B cell (primary cell): ENCODE data around the gene TIMM21. TPM values are rescaled to one million over a fixed set of nuclear protein-coding genes. Genes with fewer than 3 reads are reported as not detected.

Experiments
- ATAC-seq: fragments of 200-7000 bp; cut with Tn5 transposase; one replicate; pipeline ENCODE4 v1.10.0; 2021; ENCODE audit warnings: low read depth, mild to moderate bottlenecking, moderate number of reproducible peaks, moderate library complexity
- CTCF ChIA-PET: fragments of 350-600 bp; sonication (Branson Sonifier 250); formaldehyde crosslinking; loops from one replicate; lab custom pipeline; 2021; ENCODE audit warnings: antibody characterized with exemption, inconsistent platforms; lab: Charles Lee
- POLR2A ChIA-PET: fragments of 350-600 bp; sonication (Branson Sonifier 250); formaldehyde crosslinking; loops from one replicate; lab custom pipeline; 2021; ENCODE audit warnings: antibody characterized with exemption; lab: Charles Lee
- DNase-seq: peaks from one replicate; pipeline ENCODE4 v3.0.0; 2013
- H2AFZ ChIP-seq: 2 replicates; pipeline ENCODE4 v1.6.1; 2012; ENCODE audit warnings: mild to moderate bottlenecking, low read depth, low read length; ENCODE audit not compliant: insufficient read depth, poor library complexity, severe bottlenecking
- H3K27ac ChIP-seq, 2 donors: 1 replicate in 1 of 2; 2 replicates in 1 of 2; pipeline ENCODE4 v1.5.1; 2012 to 2013; ENCODE audit warnings: low read length in 2 of 2, mild to moderate bottlenecking in 2 of 2, moderate library complexity in 1 of 2
- H3K27me3 ChIP-seq, 4 experiments: fragments of 200-600 bp in 1 of 4; sonication (generic) in 1 of 4; replicated peaks in 1 of 4; 1 replicate in 2 of 4; 2 replicates in 2 of 4; pipeline versions ENCODE4 v1.6.1 to v1.7.0; 2013 to 2016; ENCODE audit warnings: low read length in 3 of 4, mild to moderate bottlenecking in 2 of 4, mixed read lengths in 1 of 4, moderate library complexity in 1 of 4; ENCODE audit not compliant: insufficient read depth in 4 of 4, control insufficient read depth in 3 of 4; ENCODE audit errors: control extremely low read depth in 1 of 4
- H3K36me3 ChIP-seq, 2 experiments: replicated peaks in 1 of 2; 1 replicate in 1 of 2; 2 replicates in 1 of 2; pipeline versions ENCODE4 v1.6.1 to v1.7.1; 2013; ENCODE audit warnings: low read length in 1 of 2; ENCODE audit not compliant: insufficient read depth in 2 of 2, control insufficient read depth in 1 of 2; ENCODE audit errors: control extremely low read depth in 1 of 2, extremely low read depth in 1 of 2
- H3K4me1 ChIP-seq, 2 donors: fragments of 200-600 bp in 1 of 2; sonication (generic) in 1 of 2; 1 replicate in 1 of 2; 2 replicates in 1 of 2; pipeline versions ENCODE4 v1.5.1 to v1.6.1; 2013 to 2017; ENCODE audit warnings: low read length in 2 of 2; ENCODE audit not compliant: control insufficient read depth in 2 of 2, insufficient read depth in 2 of 2
- H3K4me2 ChIP-seq: replicated peaks from 2 replicates; pipeline ENCODE3; 2012; ENCODE audit warnings: mild to moderate bottlenecking, low read depth, low read length; ENCODE audit not compliant: poor library complexity, severe bottlenecking
- H3K4me3 ChIP-seq, 5 experiments: fragments of 200-600 bp in 1 of 5; sonication (generic) in 1 of 5; 1 replicate in 3 of 5; 2 replicates in 2 of 5; pipeline versions ENCODE4 v1.5.1 to v1.7.0; 2011 to 2016; ENCODE audit warnings: low read length in 4 of 5, mild to moderate bottlenecking in 4 of 5, low read depth in 2 of 5, control low read depth in 1 of 5, moderate library complexity in 1 of 5; ENCODE audit not compliant: insufficient read depth in 1 of 5; ENCODE audit errors: control extremely low read depth in 1 of 5, extremely low read depth in 1 of 5
- H3K79me2 ChIP-seq: fragments of 200-600 bp; sonication (generic); one replicate; pipeline ENCODE4 v1.6.0; 2016; ENCODE audit warnings: low read length; ENCODE audit not compliant: control insufficient read depth, insufficient read depth
- H3K9ac ChIP-seq: fragments of 200-600 bp; sonication (generic); 2 replicates; pipeline ENCODE4 v1.6.1; 2017; ENCODE audit warnings: mild to moderate bottlenecking, low read length, moderate library complexity
- H3K9me3 ChIP-seq, 3 donors: one replicate each; pipeline versions ENCODE4 v1.6.1 to v1.7.1; 2013; ENCODE audit warnings: low read length in 2 of 3; ENCODE audit not compliant: control insufficient read depth in 2 of 3, insufficient read depth in 1 of 3; ENCODE audit errors: control extremely low read depth in 1 of 3
- H4K20me1 ChIP-seq: 2 replicates; pipeline ENCODE4 v1.6.0; 2012; ENCODE audit warnings: mild to moderate bottlenecking, low read length; ENCODE audit not compliant: insufficient read depth, control insufficient read depth, poor library complexity, severe bottlenecking
- H3K27ac Mint-ChIP-seq: one replicate; pipeline ENCODE4 v1.8.0; 2021; ENCODE audit warnings: mixed read lengths
- H3K27me3 Mint-ChIP-seq: one replicate; pipeline ENCODE4 v1.8.0; 2021; ENCODE audit warnings: mixed read lengths
- H3K4me1 Mint-ChIP-seq: one replicate; pipeline ENCODE4 v1.8.0; 2021; ENCODE audit warnings: mixed read lengths
- H3K4me3 Mint-ChIP-seq: one replicate; pipeline ENCODE4 v1.8.0; 2021; ENCODE audit warnings: mixed read lengths
- H3K9me3 Mint-ChIP-seq: one replicate; pipeline ENCODE4 v1.8.0; 2022; ENCODE audit warnings: mixed read lengths; ENCODE audit not compliant: insufficient read depth
- EZH2 ChIP-seq: IDR thresholded peaks from 2 replicates; pipeline ENCODE4 v1.6.1; 2012; ENCODE audit warnings: borderline replicate concordance, low read depth, mild to moderate bottlenecking, moderate library complexity, low read length; ENCODE audit not compliant: insufficient read depth, poor library complexity, severe bottlenecking
- WGBS: methylation state at CpG from one replicate; pipeline ENCODE4 v1.1.5; 2013; ENCODE audit warnings: missing lambda C conversion rate; ENCODE audit not compliant: insufficient coverage; 5-methylcytosine and 5-hydroxymethylcytosine counted together
- intact Hi-C: fragments of 100-400 bp; cut with micrococcal nuclease; formaldehyde crosslinking; loops from one replicate; pipeline ENCODE4 v1.10.0; 2022
- polyA plus RNA-seq: library from polyadenylated mRNA; depleted of rRNA; stranded (reverse); fragments of >200 nt; gene quantifications from 2 replicates; pipeline ENCODE4 v1.2.3, GENCODE V29; 2012
- total RNA-seq, 2 donors: library from RNA; stranded (reverse); fragments of 120-200 nt in 1 of 2; gene quantifications; 1 replicate in 1 of 2; 2 replicates in 1 of 2; pipeline versions ENCODE4 v1.2.3 to v1.2.4, GENCODE V29; 2013 to 2022
- TF ChIP-seq, protein P1 (sequence below): fragments of 200-600 bp; IDR thresholded peaks from one replicate; pipeline ENCODE4 v1.8.0; 2022; ENCODE audit warnings: antibody characterized with exemption, mild to moderate bottlenecking

The TIMM21 gene
- total and polyA plus RNA-seq, 2 donors (not counting 1 experiment from before 2014, with no cell fraction given), result 22.9 to 25.0 TPM

GRCh38 chr18:74175658-74176057, 27.3 kb downstream of the TIMM21 start:
- H3K9ac ChIP-seq, result no peak overlapping the region
- CTCF ChIA-PET, result no interaction called here
- intact Hi-C loops, result no loop called here
- H3K4me1 Mint-ChIP-seq, result peaks cover 4% of the 10 kb centered on the region
- H3K79me2 ChIP-seq, result no peaks in the 10 kb centered on the region
- peaks cover 0 to 2% (median 0%) of the 10 kb centered on the region in 3 donors for H3K9me3 ChIP-seq
- peaks cover 0 to 6% (median 1%) of the 10 kb centered on the region in 4 experiments for H3K27me3 ChIP-seq
- DNase-seq, result no peak
- H2AFZ ChIP-seq, result no peak overlapping the region
- no peak overlapping the region for H3K4me3 Mint-ChIP-seq
- peaks cover 26% of the 10 kb centered on the region for H3K27me3 Mint-ChIP-seq
- POLR2A ChIA-PET, result no interaction called here
- no peak for ATAC-seq
- no peaks in the 10 kb centered on the region for H3K9me3 Mint-ChIP-seq
- H3K4me2 ChIP-seq, result no peak overlapping the region
- 62% methylated on average over 5 of the region's 6 CpGs for whole genome bisulfite sequencing
- H3K36me3 ChIP-seq, result no peaks in the 10 kb centered on the region
- H3K4me3 ChIP-seq, result no peak overlapping the region
- no peak overlapping the region for H3K27ac Mint-ChIP-seq
- H3K27ac ChIP-seq, result no peak overlapping the region
- H3K4me1 ChIP-seq, result no peaks in the 10 kb centered on the region
- no peak for TF ChIP-seq EZH2
- TF ChIP-seq, protein P1, sequence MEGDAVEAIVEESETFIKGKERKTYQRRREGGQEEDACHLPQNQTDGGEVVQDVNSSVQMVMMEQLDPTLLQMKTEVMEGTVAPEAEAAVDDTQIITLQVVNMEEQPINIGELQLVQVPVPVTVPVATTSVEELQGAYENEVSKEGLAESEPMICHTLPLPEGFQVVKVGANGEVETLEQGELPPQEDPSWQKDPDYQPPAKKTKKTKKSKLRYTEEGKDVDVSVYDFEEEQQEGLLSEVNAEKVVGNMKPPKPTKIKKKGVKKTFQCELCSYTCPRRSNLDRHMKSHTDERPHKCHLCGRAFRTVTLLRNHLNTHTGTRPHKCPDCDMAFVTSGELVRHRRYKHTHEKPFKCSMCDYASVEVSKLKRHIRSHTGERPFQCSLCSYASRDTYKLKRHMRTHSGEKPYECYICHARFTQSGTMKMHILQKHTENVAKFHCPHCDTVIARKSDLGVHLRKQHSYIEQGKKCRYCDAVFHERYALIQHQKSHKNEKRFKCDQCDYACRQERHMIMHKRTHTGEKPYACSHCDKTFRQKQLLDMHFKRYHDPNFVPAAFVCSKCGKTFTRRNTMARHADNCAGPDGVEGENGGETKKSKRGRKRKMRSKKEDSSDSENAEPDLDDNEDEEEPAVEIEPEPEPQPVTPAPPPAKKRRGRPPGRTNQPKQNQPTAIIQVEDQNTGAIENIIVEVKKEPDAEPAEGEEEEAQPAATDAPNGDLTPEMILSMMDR, result no peak
- no peaks in the 10 kb centered on the region for H4K20me1 ChIP-seq

- Histone ChIP-seq H2AFZ (no peak overlapping the region), H3K27ac (no peak overlapping the region), H4K20me1 (no peaks in the 10 kb centered on the region), H3K27me3 (peaks cover 0 to 5% (median 1%) of the 10 kb centered on the region in 4 experiments), H3K79me2 (no peaks in the 10 kb centered on the region), H3K4me2 (no peak overlapping the region), H3K4me1 (no peaks in the 10 kb centered on the region), H3K9ac (no peak overlapping the region), H3K36me3 (no peaks in the 10 kb centered on the region), H3K9me3 (no peaks in the 10 kb centered on the region), H3K4me3 (no peak overlapping the region)
- no CpG with 5 or more reads among the region's 1 CpG for WGBS
- intact Hi-C loops, result no loop called here
- ChIA-PET POLR2A (no interaction called here), CTCF (no interaction called here)
- Mint-ChIP-seq H3K9me3 (no peaks in the 10 kb centered on the region), H3K4me1 (no peaks in the 10 kb centered on the region), H3K4me3 (no peak overlapping the region), H3K27me3 (peaks cover 23% of the 10 kb centered on the region), H3K27ac (no peak overlapping the region)
- TF ChIP-seq, protein P1, result no peak
- TF ChIP-seq EZH2, result no peak
- no peak for ATAC-seq
- DNase-seq, result no peak
Observed at GRCh38 chr18:74178884-74179283, 30.6 kb downstream of the TIMM21 start.
